Activated naive CD4-positive, alpha-beta T cell treated with anti-CD3 and anti-CD28 coated beads, Interleukin-2, amount 50 U/mL, for 24 hours (primary cell): Measurements from ENCODE around the gene PRSS50.

Experiments used
- H3K27ac Mint-ChIP-seq: one replicate; pipeline ENCODE4 v1.8.0; 2021; ENCODE audit warnings: mild to moderate bottlenecking, mixed read lengths
- H3K27me3 Mint-ChIP-seq: one replicate; pipeline ENCODE4 v1.8.0; 2021; ENCODE audit warnings: mixed read lengths
- H3K36me3 Mint-ChIP-seq: one replicate; pipeline ENCODE4 v1.8.0; 2021; ENCODE audit warnings: mixed read lengths
- H3K4me1 Mint-ChIP-seq: one replicate; pipeline ENCODE4 v1.8.0; 2021; ENCODE audit warnings: mixed read lengths
- H3K4me3 Mint-ChIP-seq: one replicate; pipeline ENCODE4 v1.8.0; 2021; ENCODE audit warnings: mild to moderate bottlenecking, mixed read lengths
- H3K9me3 Mint-ChIP-seq: one replicate; pipeline ENCODE4 v1.8.0; 2021; ENCODE audit warnings: mixed read lengths

PRSS50 gene

DNA sequence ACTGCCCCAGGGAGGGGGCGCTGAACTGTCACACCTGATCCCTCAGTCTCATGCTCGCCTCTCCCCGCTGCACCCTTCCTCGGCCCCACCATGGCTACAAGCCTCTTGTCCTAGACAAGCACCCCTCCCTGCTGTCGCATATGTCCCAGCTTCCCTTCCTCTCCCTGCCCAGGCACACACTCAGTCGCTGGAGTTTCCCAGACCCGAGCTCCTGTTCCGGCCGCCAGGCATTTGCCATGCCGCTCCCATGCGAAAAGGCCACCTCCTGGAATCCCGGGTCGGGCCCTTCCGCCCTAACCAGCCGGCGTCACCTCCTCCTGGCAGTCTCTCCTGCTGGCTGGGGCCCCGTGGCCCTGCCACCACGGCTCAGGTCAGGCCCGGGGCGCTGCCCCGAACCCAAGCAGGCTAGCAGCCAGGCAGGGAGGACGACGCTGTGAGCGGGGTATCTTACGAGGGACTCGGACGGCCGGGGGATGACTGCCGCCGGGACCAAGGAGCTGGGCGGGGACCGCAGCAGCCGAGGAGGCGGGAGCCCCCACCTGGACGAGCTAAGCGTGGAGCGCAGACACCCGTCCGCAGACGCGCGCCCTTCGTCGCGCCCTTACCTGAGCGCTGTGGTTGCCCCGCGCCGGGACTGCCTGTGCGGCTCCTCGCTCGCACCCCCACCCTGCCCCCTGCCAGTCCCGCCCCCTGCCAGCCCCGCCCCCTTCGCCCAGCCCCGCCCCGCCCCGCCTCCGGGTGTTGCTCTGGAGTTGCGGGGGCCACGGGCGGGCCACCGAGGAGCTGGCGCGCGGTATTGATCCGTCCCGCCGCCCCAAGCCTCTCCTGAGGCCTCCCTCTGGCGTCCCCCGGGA lies 24.4 kb downstream of the PRSS50 start, which contains the start of gene ALS2CL:
Gene ALS2CL, minus strand, starts transcription at position 642 of the 854 bp plus-strand sequence. CDS start 4,239 bp downstream, outside the sequence.
- Mint-ChIP-seq H3K4me1 (peaks cover 72% of the 10 kb centered on the region), H3K9me3 (no peaks in the 10 kb centered on the region), H3K36me3 (no peaks in the 10 kb centered on the region), H3K27me3 (no peaks in the 10 kb centered on the region), H3K4me3 (peak within 1 kb of the TSS; percentile 87), H3K27ac (no peak within 1 kb of the TSS)

DNA sequence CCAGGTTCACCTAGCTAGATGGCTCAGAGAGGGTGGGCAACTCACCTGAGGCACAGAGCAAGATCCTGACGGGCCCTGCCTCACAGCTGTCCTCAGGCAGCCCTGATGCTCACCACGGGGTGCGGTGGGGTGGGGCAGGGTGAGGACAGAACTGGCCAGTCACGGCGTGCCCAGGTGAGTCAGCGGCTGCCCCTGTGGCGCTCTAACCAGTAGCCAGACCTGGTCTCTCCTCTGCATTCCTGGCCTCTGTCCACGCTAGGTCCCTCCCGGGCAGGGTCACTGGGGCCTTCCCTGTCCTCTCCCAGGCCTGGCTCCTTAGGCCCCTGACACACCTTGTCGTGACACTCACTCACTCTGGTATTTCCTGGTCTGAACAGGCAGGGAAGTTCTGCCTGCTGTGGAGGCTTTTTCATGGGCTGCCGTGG lies 25.1 kb downstream of the PRSS50 start:
- Mint-ChIP-seq H3K9me3 (no peaks in the 10 kb centered on the region), H3K4me3 (peak overlapping the region; percentile 87), H3K36me3 (no peaks in the 10 kb centered on the region), H3K27ac (no peak overlapping the region), H3K27me3 (no peaks in the 10 kb centered on the region), H3K4me1 (peaks cover 69% of the 10 kb centered on the region)

DNA sequence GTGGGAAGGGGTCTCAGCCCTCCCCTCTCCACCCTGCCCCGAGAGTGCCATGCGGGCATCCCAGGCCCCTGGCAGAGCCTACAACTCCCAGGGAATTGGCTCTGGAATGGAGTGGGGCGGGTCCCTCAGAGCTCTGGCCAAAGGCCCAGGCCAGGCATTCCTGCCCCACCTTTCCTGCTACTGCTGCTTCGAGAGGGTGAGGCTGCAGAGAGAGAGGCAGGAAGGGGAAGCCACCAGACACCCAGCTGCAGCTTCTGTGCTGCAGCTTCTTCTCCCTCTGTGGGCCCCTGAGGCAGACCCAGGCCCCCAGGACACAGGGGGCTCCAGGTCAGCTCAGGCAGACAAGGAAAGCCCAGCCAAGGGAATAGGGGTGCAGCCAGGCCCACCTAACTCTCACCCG lies 26.9 kb downstream of the PRSS50 start:
- Mint-ChIP-seq H3K27me3 (no peaks in the 10 kb centered on the region), H3K4me1 (peaks cover 53% of the 10 kb centered on the region), H3K27ac (no peak overlapping the region), H3K36me3 (no peaks in the 10 kb centered on the region), H3K4me3 (peak overlapping the region; percentile 73), H3K9me3 (no peaks in the 10 kb centered on the region)

GRCh38 chr3:46685446-46685845 lies 32.2 kb downstream of the PRSS50 start:
- H3K27me3 Mint-ChIP-seq: no peaks in the 10 kb centered on the region
- H3K27ac Mint-ChIP-seq: no peak overlapping the region
- H3K9me3 Mint-ChIP-seq: no peaks in the 10 kb centered on the region
- no peak overlapping the region for H3K4me3 Mint-ChIP-seq
- peaks cover 8% of the 10 kb centered on the region for H3K4me1 Mint-ChIP-seq
- no peaks in the 10 kb centered on the region for H3K36me3 Mint-ChIP-seq

- no peak overlapping the region for H3K4me3 Mint-ChIP-seq
- no peaks in the 10 kb centered on the region for H3K9me3 Mint-ChIP-seq
Observed at GRCh38 chr3:46684891-46685290, 32.8 kb downstream of the PRSS50 start.

GRCh38 chr3:46682974-46683373 lies 34.7 kb downstream of the PRSS50 start:
- Mint-ChIP-seq H3K4me3 (no peak overlapping the region), H3K4me1 (no peaks in the 10 kb centered on the region), H3K36me3 (peaks cover 4% of the 10 kb centered on the region), H3K9me3 (no peaks in the 10 kb centered on the region), H3K27ac (no peak overlapping the region), H3K27me3 (no peaks in the 10 kb centered on the region)

More at GRCh38 chr3:46684891-46685290, 32.8 kb downstream of the PRSS50 start:
- Mint-ChIP-seq H3K4me1 (peaks cover 4% of the 10 kb centered on the region), H3K36me3 (peaks cover 2% of the 10 kb centered on the region), H3K27me3 (no peaks in the 10 kb centered on the region), H3K27ac (no peak overlapping the region)

DNA sequence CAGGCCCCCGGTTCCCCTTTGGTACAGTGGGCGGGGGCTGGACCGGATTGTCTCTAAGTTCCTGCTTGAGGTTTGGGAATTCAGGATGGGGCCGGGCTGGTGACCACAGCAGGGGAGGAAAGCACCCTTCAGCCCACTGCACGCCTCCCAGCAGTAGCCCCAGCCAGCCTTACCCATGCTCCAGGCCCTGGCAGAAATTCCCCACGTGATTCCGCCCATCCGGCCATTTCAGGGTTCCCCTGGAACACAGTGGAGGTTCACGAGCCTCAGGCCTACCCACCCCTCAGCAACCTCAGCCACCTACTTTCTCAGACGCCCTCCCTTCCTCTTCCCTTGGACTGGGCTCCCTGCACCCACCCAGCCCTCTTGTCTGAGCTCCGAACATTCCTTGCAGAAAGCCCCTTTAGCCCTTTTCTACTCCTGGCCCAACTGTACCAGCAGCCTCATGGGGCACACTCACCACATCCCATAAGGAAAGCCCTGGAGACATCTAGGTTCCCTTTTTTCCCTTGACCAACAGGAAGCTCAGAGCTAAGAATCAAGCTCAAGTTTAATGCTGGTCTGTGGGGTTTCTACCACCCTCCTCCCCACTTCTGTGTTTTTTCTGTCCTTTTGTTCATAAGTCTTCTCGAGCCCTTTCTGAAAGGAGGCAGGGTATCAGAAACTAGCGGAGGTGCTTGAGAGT lies 35.7 kb downstream of the PRSS50 start:
- H3K4me1 Mint-ChIP-seq: no peaks in the 10 kb centered on the region
- no peak overlapping the region for H3K4me3 Mint-ChIP-seq
- no peaks in the 10 kb centered on the region for H3K27me3 Mint-ChIP-seq
- peaks cover 4% of the 10 kb centered on the region for H3K36me3 Mint-ChIP-seq
- H3K9me3 Mint-ChIP-seq: no peaks in the 10 kb centered on the region
- H3K27ac Mint-ChIP-seq: no peak overlapping the region

DNA sequence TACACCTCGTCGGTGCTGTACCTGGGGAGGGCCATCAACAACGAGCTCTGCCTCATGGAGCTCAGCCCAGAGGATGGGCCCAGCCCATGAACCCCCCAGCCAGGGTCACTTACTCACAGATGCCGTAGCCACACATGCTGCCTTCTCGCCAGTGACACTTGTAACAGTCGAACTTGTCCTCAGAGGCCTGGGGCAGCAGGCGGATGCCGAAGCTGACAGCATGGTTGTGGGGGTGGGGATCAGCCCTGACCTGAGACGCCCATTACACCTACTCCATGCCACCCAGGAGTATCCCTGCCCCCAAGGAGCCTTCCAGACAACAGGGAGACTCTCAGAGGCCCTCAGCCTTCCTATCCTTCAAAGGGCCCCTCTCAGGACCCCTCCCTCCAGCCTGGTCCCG lies 36.3 kb downstream of the PRSS50 start:
- Mint-ChIP-seq H3K9me3 (no peaks in the 10 kb centered on the region), H3K4me3 (no peak overlapping the region), H3K36me3 (peaks cover 4% of the 10 kb centered on the region), H3K4me1 (no peaks in the 10 kb centered on the region), H3K27ac (no peak overlapping the region), H3K27me3 (no peaks in the 10 kb centered on the region)

- no peaks in the 10 kb centered on the region for H3K9me3 Mint-ChIP-seq
- H3K4me3 Mint-ChIP-seq: no peak overlapping the region
- H3K36me3 Mint-ChIP-seq: peaks cover 4% of the 10 kb centered on the region
- H3K27me3 Mint-ChIP-seq: no peaks in the 10 kb centered on the region
- peak overlapping the region; percentile 32 for H3K27ac Mint-ChIP-seq
- H3K4me1 Mint-ChIP-seq: no peaks in the 10 kb centered on the region
Observed at GRCh38 chr3:46680298-46680826, 37.3 kb downstream of the PRSS50 start.

GRCh38 chr3:46679681-46680080 lies 38.0 kb downstream of the PRSS50 start:
- no peaks in the 10 kb centered on the region for H3K27me3 Mint-ChIP-seq
- no peaks in the 10 kb centered on the region for H3K9me3 Mint-ChIP-seq
- H3K27ac Mint-ChIP-seq: peak overlapping the region; percentile 56
- H3K36me3 Mint-ChIP-seq: peaks cover 4% of the 10 kb centered on the region
- H3K4me3 Mint-ChIP-seq: no peak overlapping the region
- no peaks in the 10 kb centered on the region for H3K4me1 Mint-ChIP-seq

- Mint-ChIP-seq H3K4me3 (no peak overlapping the region), H3K27me3 (no peaks in the 10 kb centered on the region), H3K9me3 (no peaks in the 10 kb centered on the region), H3K4me1 (no peaks in the 10 kb centered on the region), H3K27ac (no peak overlapping the region), H3K36me3 (peaks cover 6% of the 10 kb centered on the region)
Observed at GRCh38 chr3:46678280-46678679, 39.4 kb downstream of the PRSS50 start.

- H3K36me3 Mint-ChIP-seq: peaks cover 6% of the 10 kb centered on the region
- H3K4me3 Mint-ChIP-seq: no peak overlapping the region
- H3K27me3 Mint-ChIP-seq: no peaks in the 10 kb centered on the region
- no peaks in the 10 kb centered on the region for H3K4me1 Mint-ChIP-seq
- no peaks in the 10 kb centered on the region for H3K9me3 Mint-ChIP-seq
- no peak overlapping the region for H3K27ac Mint-ChIP-seq
Observed at GRCh38 chr3:46677411-46677726, 40.3 kb downstream of the PRSS50 start.

GRCh38 chr3:46676601-46677410 lies 40.9 kb downstream of the PRSS50 start:
- Mint-ChIP-seq H3K27me3 (no peaks in the 10 kb centered on the region), H3K4me3 (no peak overlapping the region), H3K27ac (no peak overlapping the region), H3K9me3 (no peaks in the 10 kb centered on the region), H3K36me3 (peaks cover 6% of the 10 kb centered on the region), H3K4me1 (no peaks in the 10 kb centered on the region)

DNA sequence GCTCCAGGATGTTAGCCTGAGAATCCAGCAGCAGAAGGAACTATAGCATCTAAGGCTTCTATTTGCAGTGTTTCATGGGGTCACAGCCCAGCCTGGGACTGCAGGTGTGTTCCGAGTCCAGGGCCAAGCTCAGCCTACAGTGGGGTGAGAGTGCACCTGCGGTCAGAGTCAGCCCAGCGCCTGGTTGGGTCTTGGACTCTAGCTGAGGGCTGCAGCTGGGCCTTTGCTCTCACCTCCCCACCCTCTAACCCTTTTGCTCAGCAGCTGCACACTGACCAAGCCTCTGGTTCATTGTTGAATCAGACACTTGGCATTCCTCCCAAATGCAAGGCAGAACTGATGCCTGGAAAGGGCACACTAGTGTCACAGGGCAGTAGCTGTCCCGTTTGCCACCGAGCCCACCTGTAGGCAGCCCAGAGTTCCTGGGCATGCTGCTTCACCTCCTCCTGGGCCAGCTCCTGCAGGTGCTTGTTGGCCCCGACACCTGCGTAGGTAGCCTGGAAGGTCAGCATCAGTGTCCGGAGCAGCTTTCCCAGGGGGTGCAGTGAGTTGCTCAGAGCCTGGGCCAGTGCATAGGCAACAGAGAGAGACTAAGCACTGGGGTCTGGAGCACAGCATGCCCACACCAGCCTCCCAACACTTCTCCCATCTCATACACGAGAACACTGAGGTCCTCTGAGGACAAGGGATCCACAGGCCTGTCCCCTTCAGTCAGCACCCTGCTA lies 41.7 kb downstream of the PRSS50 start:
- Mint-ChIP-seq H3K9me3 (no peaks in the 10 kb centered on the region), H3K27me3 (no peaks in the 10 kb centered on the region), H3K4me3 (no peak overlapping the region), H3K36me3 (peaks cover 6% of the 10 kb centered on the region), H3K27ac (no peak overlapping the region), H3K4me1 (no peaks in the 10 kb centered on the region)

GRCh38 chr3:46675426-46675825 lies 42.2 kb downstream of the PRSS50 start:
- Mint-ChIP-seq H3K36me3 (peaks cover 6% of the 10 kb centered on the region), H3K27me3 (no peaks in the 10 kb centered on the region), H3K27ac (no peak overlapping the region), H3K9me3 (no peaks in the 10 kb centered on the region), H3K4me3 (no peak overlapping the region), H3K4me1 (no peaks in the 10 kb centered on the region)
